Ramos (cell line): Measurements from ENCODE around the gene DDA1.
"Not testable (repeated sequence)": the region's sequence is repeated elsewhere in the genome, so short reads cannot be mapped to it uniquely, and the experiment has no call there.

Experiments
- in situ Hi-C: fragments of 300-500 bp; cut with MboI; formaldehyde crosslinking; loops from one replicate; pipeline ENCODE4 v1.14.3; 2022; ENCODE audit warnings: low sequenced_read_pairs; ENCODE audit not compliant: unreplicated experiment

Gene DDA1

DNA sequence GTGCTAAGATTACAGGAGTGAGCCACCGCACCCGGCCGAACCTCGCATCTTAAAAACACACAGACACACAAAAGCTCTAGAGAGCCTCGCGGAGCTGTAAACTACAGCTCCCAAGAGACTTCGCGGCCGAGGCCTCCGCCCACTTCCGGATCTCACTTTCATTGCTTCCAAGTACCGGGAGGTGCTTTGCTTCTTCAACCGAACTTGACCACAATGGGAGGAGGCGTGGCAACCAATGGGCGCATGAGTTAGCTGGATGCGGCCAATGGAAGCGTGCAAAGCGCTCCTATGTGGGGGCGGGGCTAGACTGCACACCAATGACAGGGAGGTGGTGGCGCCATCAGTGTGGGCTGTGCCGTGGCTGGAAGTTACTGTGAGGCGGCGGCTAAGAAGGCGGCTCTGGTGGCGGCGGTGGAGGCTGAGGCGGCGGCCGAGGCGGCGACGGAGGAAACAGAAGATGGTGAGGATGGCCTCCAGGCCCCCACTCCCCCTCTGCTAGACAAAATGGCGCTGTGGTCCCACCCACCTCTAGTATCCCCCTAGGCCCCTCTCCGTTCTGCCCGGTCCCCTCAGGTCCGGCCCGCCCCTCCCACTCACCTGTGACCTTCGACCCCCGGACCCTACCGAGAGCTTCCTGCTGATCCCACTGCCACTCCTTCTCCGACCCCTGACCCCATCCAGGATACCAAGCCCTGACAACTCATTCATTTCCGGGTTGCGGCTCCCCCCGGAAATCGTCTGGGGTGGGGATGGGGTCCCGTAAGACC is at the start of gene DDA1:
Gene DDA1, plus strand, starts transcription at position 366 of the 767 bp plus-strand sequence. Its CDS starts 92 bp downstream, at position 458.
- in situ Hi-C loops, result no loop called here

DNA sequence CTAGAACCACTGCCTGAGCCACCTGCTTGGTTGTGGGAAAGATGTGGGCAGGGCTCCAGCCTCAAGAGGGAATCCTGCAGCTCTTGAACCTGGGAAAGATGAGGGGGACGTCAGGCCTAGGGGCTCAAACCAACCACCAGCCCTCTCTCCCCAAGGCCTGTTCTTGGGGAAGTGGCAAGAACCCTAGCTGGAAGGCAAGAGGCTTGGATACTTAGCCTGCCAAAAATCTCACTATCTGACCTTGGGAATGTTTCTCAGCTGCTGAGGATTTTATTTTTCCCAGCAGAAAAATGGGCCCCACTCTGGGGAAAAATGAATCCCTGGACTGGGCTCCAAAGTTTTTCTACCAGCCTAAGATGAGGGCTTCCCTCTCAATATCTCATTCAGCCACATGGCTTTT is 49.4 kb upstream of the DDA1 start:
- in situ Hi-C loops, result no loop called here

DNA sequence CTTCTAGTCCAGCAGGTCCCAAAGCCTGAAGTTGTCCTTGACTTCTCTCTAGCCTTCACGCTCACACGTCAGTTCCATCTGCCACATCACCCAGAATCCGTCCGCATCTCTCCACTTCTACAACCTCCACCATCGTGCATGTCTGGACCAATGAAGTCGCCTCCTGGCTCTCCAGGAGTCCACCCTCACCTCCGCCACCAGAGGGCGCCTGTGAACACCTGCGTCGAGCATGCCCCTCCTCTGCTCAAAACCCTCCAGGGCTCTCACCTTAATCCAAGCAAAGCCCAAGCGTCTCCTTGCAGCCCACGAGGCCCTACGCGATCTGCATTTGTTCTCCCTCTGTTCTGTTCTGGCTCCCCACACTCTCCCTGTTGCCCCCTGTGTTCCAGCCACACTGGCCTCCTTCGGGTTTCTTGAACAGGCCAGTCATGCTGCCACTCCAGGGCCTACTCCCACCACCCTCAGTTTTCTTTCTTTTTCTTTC is 48.5 kb upstream of the DDA1 start:
- in situ Hi-C loops, result no loop called here

DNA sequence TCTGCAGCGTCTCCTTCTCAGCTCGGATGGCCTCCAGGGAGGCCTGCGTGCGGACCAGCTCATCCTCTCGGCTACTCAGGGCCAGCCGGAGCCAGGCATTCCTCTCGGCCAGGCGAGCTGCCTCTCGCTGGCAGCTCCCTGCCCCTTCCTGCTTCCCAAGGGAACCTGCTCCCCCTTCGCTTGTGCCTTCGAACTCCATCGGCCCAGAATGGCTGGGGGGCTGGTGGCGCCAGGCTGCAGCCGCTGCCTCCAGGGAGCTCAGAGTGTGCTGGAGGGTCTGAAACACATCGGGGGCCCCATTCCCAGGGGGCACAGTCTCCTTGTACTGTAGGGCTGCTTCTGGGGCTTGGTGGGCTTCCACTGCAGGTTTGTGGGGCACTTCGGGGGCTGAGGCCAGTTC is 46.8 kb upstream of the DDA1 start:
- in situ Hi-C loops, result no loop called here

DNA sequence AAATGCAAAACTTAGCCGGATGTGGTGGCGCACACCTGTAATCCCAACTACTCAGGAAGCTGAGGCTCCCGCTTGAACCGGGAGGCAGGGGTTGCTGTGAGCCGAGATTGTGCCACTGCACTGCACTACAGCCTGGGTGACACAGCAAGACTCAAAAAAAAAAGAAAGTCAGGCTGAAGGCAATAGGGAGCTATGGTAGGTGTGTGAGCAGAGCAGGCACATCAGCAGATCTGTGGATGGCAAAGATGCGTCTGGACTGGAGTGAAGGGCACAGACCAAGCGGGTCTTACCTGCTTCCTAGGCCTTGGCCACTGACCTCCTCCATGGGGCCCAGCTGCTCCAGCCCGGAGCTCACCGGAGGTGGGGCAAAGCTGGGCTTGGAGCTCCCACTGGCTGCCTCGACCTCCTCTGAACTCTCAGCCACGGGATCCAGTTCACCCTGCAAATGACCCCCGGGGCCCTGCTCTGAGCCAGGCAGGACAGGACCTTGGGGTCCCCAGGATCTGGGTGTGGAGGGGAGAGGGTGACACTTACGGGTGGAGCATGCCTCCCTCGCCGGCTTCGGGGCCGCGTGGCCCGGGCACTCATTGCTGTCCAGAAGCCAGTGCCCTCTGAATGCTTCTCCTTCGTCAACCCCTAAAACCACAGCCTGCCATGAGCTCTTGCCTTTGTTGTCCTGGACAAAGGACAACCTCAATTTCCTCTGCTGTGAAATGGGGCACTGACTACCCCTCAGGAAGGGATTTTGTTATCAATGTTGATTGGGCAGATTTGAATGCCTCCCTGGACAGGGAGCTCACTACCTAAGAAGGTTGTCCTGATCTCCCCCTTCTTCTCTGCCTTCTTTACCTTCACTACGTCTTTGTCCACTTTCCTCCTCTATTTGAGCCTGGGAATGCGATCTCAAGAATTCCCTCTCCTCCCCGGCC is 45.4 kb upstream of the DDA1 start:
- in situ Hi-C loops, result no loop called here

DNA sequence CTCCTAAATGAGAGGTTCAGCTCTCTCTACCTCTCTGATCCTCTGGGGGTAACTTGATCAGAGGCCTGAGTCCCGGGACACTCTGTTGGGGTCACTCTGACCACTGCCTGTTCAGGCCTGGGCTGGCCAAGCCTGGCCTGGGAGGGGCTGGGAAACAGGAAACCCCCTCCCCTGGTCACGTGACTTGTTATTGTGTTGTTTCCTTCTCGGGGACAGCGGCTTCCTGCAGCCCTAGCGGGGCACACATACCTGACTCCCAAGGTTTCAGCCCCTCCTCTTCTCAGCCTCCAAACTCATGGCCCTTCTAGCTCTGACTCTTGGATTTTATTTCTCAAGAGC is 44.8 kb upstream of the DDA1 start, which contains the start of gene USHBP1:
Gene USHBP1, minus strand, starts transcription at position 105 of the 339 bp plus-strand sequence. CDS start 446 bp downstream, outside the sequence.
- in situ Hi-C loops, result no loop called here

DNA sequence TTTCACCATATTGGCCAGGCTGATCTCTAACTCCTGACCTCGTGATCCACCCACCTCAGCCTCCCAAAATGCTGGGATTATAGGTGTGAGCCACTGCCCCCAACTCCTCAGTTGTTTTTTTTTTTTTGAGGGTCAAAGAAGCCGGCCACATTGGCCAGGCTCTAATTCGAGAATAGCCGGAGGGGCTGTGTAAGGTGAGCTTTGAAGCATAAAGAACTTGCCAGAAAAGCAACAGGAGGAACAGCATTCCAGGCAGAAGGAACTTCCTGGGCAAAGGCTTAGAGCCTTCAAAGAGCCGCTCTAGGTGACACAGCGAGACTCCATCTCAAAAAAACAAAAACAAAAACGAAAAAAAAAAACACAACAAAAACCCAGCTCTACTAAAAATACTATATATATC is 43.3 kb upstream of the DDA1 start:
- in situ Hi-C loops, result no loop called here

DNA sequence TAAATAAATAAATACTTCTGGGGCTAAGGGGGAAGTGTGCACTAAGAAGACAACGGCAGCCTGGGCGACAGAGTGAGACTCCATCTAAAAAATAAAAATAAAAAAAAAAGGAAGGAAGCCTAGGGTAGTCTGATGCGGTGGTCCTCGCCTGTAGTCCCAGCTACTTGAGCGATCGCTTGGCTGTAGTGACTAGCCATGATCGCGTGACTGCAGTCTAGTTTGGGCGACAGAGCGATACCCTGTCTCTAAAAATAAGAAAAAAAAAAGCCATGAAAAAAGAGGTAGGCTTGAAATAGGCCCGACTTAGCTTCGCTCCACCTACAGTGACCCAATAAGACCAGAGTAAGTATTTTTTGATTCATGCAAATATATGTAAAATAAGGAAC is 42.8 kb upstream of the DDA1 start:
- in situ Hi-C loops, result no loop called here

DNA sequence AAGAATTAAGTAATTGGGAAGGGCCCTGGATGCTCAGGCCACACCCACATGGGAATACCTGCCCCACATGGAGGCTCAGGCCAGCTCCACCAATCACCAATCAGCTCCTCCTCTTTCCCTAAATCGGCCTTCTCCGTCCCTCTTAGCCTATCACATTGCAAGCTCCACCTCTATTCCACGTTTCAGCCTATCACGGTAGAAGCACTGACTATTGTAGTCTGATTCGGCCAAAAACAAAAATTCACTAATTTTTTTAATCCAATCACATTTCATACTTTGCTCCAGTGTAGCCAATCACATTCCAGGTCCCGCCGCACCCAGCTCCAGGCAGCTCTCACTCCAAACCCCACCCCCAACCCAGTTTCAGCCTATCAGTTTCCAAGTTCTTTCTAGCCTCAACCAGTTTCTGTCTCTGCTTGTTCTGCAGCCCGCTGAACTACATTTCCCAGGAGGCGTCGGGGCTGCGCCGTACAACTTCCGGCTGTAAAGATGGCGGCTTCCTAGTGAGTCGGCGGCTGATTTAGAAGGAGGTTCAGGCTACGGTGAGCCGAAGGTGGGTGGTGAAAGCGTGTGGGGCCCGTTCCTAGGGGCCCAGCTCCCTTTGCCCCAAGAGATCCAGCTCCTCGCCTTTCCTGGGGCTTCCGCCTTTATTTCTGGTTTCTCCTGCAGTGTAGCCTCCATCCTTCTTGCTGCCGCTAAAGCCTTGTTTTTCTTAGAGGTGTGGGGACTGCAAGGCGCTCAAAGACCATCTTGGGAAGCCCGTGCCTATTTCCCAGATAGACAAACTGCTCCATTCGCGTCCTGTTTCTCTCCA is 42.2 kb upstream of the DDA1 start, which contains the start of gene BABAM1:
Gene BABAM1, plus strand, starts transcription at position 469 of the 814 bp plus-strand sequence. CDS start 1,364 bp downstream, outside the sequence.
- in situ Hi-C loops, result no loop called here

DNA sequence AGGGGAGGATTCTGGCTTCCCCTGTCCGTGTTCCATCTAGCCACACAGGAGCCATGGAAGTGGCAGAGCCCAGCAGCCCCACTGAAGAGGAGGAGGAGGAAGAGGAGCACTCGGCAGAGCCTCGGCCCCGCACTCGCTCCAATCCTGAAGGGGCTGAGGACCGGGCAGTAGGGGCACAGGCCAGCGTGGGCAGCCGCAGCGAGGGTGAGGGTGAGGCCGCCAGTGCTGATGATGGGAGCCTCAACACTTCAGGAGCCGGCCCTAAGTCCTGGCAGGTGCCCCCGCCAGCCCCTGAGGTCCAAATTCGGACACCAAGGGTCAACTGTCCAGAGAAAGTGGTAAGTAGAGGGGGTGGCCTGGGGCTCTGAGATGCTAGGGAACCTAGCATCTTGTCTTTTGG is 40.6 kb upstream of the DDA1 start:
- in situ Hi-C loops, result no loop called here

DNA sequence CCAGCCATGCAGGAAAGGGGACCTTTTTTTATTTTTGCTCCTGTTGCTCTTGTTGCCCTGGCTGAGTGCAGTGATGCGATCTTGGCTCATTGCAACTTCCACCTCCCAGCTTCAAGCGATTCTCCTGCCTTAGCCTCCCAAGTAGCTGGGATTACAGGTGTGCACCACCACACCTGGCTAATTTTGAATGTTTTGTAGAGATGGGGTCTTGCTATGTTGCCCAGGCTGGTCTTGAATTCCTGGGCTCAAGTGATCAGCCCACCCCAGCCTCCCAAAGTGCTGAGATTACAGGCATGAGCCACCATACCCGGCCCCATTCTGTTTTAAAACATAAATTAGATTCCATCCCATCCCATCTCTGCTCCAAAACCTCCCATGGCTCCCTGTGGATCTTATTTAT is 34.5 kb upstream of the DDA1 start:
- in situ Hi-C loops, result not testable (repeated sequence)

DNA sequence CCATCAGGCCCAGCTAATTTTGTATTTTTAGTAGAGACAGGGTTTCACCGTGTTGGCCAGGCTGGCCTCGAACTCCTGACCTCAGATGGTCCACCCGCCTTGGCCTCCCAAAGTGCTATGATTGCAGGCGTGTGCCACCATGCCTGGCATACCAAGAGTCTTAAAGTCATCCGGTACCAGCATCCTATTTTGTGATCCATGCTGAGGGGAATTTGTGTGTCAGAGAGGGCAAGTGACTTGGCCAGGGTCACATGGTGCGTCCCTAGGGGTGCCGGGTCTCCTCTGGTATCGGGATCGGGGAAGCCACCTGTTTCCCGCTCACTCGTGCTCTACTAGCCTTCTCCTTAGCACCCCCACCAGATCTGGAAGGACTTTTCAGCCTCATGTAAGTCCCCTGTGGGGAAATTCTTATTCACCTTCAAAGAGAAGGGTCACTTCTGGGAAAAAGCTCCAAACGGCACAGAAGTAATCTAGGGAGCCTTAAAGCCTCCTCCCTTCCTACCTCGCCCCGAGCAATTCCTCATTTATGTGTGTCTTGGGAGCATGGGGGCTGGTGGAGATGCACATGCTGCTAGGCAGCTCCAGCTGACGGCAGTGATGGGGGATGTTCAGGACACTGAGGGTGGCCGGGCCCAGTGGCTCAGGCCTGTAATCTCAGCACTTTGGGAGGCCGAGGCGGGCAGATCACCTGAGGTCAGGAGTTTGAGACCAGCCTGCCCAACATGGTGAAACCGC is 33.8 kb upstream of the DDA1 start:
- in situ Hi-C loops, result no loop called here

DNA sequence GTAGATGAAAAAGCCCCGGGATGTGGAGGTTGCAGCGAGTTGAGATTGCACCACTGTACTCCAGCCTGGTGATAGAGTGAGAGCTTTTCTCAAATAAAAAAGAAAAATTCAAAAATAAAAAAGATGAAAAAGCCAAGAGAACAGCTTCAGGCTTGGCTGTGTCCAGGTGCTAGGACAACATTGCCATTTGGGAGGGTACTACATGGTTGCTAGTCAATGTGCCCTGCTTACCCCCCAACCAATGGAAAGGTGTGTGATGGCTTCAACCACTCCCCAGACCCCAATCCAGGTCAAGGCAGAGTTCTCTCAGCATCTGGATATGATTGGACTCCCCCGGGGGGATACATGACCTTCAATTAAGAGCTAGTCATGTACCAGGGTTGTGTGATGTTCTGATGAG is 29.9 kb upstream of the DDA1 start:
- in situ Hi-C loops, result no loop called here

DNA sequence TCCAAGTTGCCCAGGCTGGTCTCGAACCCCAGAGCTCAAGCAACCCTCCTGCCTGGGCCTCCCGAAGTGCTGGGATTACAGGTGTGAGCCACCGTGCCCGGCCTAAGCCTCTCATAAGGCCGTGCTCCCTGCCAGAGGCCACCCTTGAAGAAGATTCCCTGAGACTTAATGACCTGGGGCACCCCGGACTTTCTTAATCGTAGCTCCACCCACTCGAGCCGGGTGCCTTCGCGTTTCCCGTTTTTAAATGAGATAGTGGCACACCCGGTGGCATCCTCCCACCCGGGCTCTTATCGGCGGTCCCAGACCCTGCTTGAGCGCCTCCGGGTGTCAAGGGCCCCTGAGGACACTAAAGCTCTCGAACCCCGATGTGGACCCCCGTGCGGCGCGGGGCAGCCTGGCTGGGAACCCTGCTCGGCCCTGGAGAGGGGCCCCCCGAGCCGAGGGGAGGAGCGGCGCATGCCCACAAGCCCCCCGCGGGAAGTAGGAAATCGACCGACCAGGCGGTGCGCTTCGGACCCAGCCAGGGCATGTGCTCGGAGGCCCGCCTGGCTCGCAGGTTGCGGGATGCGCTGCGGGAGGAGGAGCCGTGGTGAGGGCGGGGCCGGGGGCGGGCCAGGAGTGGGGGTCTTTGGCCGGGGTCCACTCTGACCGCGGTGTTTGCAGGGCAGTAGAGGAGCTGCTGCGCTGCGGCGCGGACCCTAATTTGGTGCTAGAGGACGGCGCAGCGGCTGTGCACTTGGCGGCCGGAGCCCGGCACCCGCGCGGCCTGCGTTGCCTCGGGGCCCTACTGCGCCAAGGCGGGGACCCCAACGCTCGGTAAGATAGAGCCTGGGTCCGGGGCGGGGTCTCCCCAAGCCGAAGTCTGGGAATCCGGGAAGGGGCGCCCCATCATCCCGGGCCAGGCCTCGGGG is 27.7 kb upstream of the DDA1 start, which contains the start of gene ANKLE1:
Gene ANKLE1, plus strand, starts transcription at position 511 of the 914 bp plus-strand sequence. Its CDS starts 20 bp downstream, at position 531.
- in situ Hi-C loops, result no loop called here

DNA sequence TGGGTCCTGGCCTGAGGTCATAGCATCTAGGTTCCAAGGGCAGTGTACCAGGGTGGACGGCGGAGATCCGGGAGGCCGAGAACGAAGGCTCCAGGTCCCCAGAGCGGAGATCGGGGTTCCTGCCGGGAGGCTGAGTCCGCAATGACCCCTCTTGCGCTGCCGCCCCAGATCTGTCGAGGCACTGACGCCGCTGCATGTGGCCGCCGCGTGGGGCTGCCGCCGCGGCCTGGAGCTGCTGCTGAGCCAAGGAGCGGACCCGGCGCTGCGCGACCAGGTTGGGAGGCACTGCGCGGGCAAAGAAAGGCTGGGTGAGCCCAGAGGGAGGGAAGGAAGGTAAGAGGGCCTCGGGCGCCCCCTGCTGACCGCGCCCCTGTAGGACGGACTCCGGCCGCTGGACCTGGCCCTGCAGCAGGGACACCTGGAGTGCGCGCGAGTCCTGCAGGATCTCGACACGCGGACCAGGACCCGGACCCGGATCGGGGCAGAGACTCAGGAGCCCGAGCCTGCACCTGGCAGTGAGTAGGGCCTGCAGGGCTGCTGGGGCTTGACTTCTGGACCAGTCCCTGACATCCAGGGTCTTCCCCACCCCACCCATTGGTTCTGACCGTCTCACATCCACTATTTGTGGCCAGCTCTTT is 26.8 kb upstream of the DDA1 start:
- in situ Hi-C loops, result no loop called here

DNA sequence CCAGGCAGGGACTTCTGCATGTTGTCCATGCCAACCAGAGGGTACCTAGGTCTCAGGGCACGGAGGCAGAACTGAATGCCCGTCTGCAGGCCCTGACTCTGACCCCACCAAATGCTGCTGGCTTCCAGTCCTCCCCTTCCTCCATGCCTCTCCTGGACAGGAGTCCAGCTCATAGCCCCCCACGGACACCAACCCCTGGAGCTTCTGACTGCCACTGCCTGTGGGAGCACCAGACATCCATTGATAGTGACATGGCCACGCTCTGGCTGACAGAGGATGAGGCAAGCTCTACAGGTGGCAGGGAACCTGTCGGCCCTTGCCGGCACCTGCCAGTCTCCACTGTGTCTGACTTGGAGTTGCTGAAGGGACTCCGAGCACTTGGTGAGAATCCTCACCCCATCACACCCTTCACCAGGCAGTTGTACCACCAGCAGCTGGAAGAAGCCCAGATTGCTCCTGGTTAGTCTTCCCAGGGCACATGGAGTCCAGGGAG is 25.8 kb upstream of the DDA1 start:
- in situ Hi-C loops, result no loop called here

DNA sequence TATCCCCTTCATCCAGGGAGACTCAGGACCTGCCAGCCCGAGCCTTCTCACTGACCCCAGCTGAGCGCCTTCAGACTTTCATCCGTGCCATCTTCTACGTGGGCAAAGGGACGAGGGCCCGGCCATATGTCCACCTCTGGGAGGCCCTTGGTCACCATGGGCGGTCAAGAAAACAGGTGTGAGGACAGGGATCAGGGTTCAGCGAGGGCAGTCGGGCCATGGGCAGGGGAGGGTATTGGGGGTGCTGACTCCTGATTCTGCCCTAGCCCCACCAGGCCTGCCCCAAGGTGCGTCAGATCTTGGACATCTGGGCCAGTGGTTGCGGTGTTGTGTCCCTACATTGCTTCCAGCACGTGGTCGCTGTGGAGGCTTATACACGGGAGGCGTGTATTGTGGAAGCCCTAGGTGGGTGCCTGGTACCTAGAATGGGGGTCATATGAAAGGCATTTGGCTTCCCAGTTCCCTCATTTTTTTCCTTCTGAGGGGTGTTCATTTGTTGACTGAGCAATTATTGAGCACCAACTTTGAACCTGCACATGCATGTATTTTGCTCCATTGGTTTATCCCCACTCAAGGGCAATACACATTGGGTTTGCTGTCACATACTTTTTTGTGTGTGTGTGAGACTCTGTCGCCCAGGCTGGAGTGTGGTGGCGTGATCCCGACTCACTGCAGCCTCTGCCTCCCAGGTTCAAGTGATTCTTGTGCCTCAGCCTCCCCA is 23.8 kb upstream of the DDA1 start:
- in situ Hi-C loops, result loop anchor here (5.0 kb wide), 1 partner anchor 218 kb away; no protein-coding TSS in a partner anchor
